IMR-90 (cell line): ENCODE measurements around the gene EXOSC9. TPM values are rescaled to one million over a fixed set of nuclear protein-coding genes. Genes with fewer than 3 reads are reported as not detected.

Source experiments
- ATAC-seq: fragments of 200-7000 bp; cut with Tn5 transposase; 2 replicates; pipeline ENCODE4 v1.9.1; 2020; ENCODE audit warnings: low read depth, mild to moderate bottlenecking, moderate library complexity
- BruUV-seq: library from RNA; stranded (reverse); fragments of 400-500 nt; replicated peaks from 2 replicates; lab custom pipeline; 2021; lab: Mats Ljungman, UMichigan
- CTCF ChIA-PET: fragments of 300-600 bp; formaldehyde crosslinking; extraction: SDS; loops from one replicate; lab custom pipeline; 2021; ENCODE audit warnings: antibody characterized with exemption; lab: Yijun Ruan, JAX
- POLR2A ChIA-PET: fragments of 300-600 bp; sonication (Branson Sonifier 250); formaldehyde crosslinking; loops from one replicate; lab custom pipeline; 2022; ENCODE audit warnings: antibody characterized with exemption; ENCODE audit not compliant: unreplicated experiment; lab: Charles Lee
- DNase-seq: peaks from one replicate; pipeline ENCODE4 v3.0.0; 2013
- H2AFZ ChIP-seq: replicated peaks from 2 replicates; pipeline ENCODE3; 2013; ENCODE audit warnings: low read length, mild to moderate bottlenecking; ENCODE audit not compliant: poor library complexity
- H2AK5ac ChIP-seq: 2 replicates; pipeline ENCODE4 v1.6.1; 2013; ENCODE audit warnings: low read depth, low read length, inconsistent platforms
- H2AK9ac ChIP-seq: replicated peaks from 2 replicates; pipeline ENCODE3; 2013; ENCODE audit warnings: mild to moderate bottlenecking, low read depth, low read length, moderate library complexity; ENCODE audit not compliant: poor library complexity
- H2BK120ac ChIP-seq: 2 replicates; pipeline ENCODE4 v1.6.1; 2013; ENCODE audit warnings: low read depth, low read length, inconsistent platforms
- H2BK15ac ChIP-seq: 3 replicates; pipeline ENCODE4 v1.6.1; 2013; ENCODE audit warnings: low read depth, low read length, inconsistent platforms
- H2BK20ac ChIP-seq: 2 replicates; pipeline ENCODE4 v1.6.1; 2013; ENCODE audit warnings: low read depth, mild to moderate bottlenecking, inconsistent platforms, low read length, moderate library complexity
- H2BK5ac ChIP-seq: 2 replicates; pipeline ENCODE4 v1.6.1; 2013; ENCODE audit warnings: mild to moderate bottlenecking, low read depth, low read length, inconsistent platforms; ENCODE audit not compliant: poor library complexity, severe bottlenecking
- H3K14ac ChIP-seq: replicated peaks from 2 replicates; pipeline ENCODE4 v1.6.1; 2013; ENCODE audit warnings: low read depth, low read length, inconsistent platforms
- H3K18ac ChIP-seq: 2 replicates; pipeline ENCODE4 v1.6.1; 2013; ENCODE audit warnings: low read depth, low read length, control low read depth
- H3K23ac ChIP-seq: 2 replicates; pipeline ENCODE4 v1.6.1; 2013; ENCODE audit warnings: low read depth, low read length, inconsistent platforms
- H3K27ac ChIP-seq: 2 replicates; pipeline ENCODE4 v1.5.1; 2013; ENCODE audit warnings: mild to moderate bottlenecking, control low read depth, low read length; ENCODE audit not compliant: insufficient read depth
- H3K27me3 ChIP-seq: 2 replicates; pipeline ENCODE4 v1.6.1; 2013; ENCODE audit warnings: low read length; ENCODE audit not compliant: control insufficient read depth, insufficient read depth
- H3K36me3 ChIP-seq: 2 replicates; pipeline ENCODE4 v1.6.1; 2013; ENCODE audit warnings: low read length, mixed read lengths; ENCODE audit not compliant: control insufficient read depth, insufficient read depth
- H3K4ac ChIP-seq: 2 replicates; pipeline ENCODE4 v1.6.1; 2013; ENCODE audit warnings: low read depth, low read length, inconsistent platforms
- H3K4me1 ChIP-seq: 2 replicates; pipeline ENCODE4 v1.6.1; 2013; ENCODE audit warnings: low read length, mixed read lengths; ENCODE audit not compliant: control insufficient read depth, insufficient read depth
- H3K4me2 ChIP-seq: 2 replicates; pipeline ENCODE4 v1.6.1; 2013; ENCODE audit warnings: low read depth, mild to moderate bottlenecking, control low read depth, low read length, moderate library complexity
- H3K4me3 ChIP-seq: 2 replicates; pipeline ENCODE4 v1.5.1; 2013; ENCODE audit warnings: low read depth, mild to moderate bottlenecking, control low read depth, low read length, moderate library complexity; ENCODE audit not compliant: insufficient read depth
- H3K56ac ChIP-seq: 2 replicates; pipeline ENCODE4 v1.6.1; 2013; ENCODE audit warnings: low read length, inconsistent platforms; ENCODE audit not compliant: insufficient read depth; ENCODE audit errors: extremely low read depth
- H3K79me1 ChIP-seq, 2 experiments: 2 replicates each; pipeline ENCODE4 v1.6.1; 2013; ENCODE audit warnings: low read length in 2 of 2, inconsistent platforms in 1 of 2, low read depth in 1 of 2
- H3K9ac ChIP-seq: 2 replicates; pipeline ENCODE4 v1.6.1; 2013; ENCODE audit warnings: low read depth, low read length, control low read depth
- H3K9me1 ChIP-seq: 2 replicates; pipeline ENCODE4 v1.6.1; 2013; ENCODE audit warnings: low read length, inconsistent platforms; ENCODE audit not compliant: insufficient read depth
- H3K9me3 ChIP-seq: 2 replicates; pipeline ENCODE4 v1.6.1; 2013; ENCODE audit warnings: low read length; ENCODE audit not compliant: control insufficient read depth, insufficient read depth
- H4K20me1 ChIP-seq: 2 replicates; pipeline ENCODE4 v1.6.1; 2013; ENCODE audit warnings: low read length, inconsistent platforms; ENCODE audit not compliant: insufficient read depth
- H4K5ac ChIP-seq: 2 replicates; pipeline ENCODE4 v1.6.1; 2013; ENCODE audit warnings: mild to moderate bottlenecking, low read depth, low read length, control low read depth
- H4K8ac ChIP-seq, 2 experiments: 2 replicates each; pipeline ENCODE4 v1.6.1; 2013; ENCODE audit warnings: low read depth in 2 of 2, low read length in 2 of 2, control low read depth in 1 of 2, inconsistent platforms in 1 of 2
- H4K91ac ChIP-seq: 2 replicates; pipeline ENCODE4 v1.6.1; 2013; ENCODE audit warnings: low read depth, low read length, inconsistent platforms; ENCODE audit not compliant: insufficient read depth
- CHD1 ChIP-seq: IDR thresholded peaks from 2 replicates; pipeline ENCODE4 v1.6.1; 2012; ENCODE audit warnings: low read depth, low read length, improper control_type of control experiment
- ELK1 ChIP-seq: fragments of 150-350 bp; IDR thresholded peaks from 2 replicates; pipeline ENCODE4 v1.6.1; 2016; ENCODE audit warnings: low read depth, mild to moderate bottlenecking, low read length, moderate library complexity, borderline replicate concordance
- FOS ChIP-seq: fragments of 150-350 bp; IDR thresholded peaks from 2 replicates; pipeline ENCODE4 v1.6.1; 2016; ENCODE audit warnings: low read depth, low read length
- MAFK ChIP-seq: IDR thresholded peaks from 2 replicates; pipeline ENCODE4 v1.6.1; 2012; ENCODE audit warnings: low read depth, low read length, improper control_type of control experiment
- MAZ ChIP-seq: IDR thresholded peaks from 2 replicates; pipeline ENCODE4 v1.6.1; 2012; ENCODE audit warnings: low read depth, mild to moderate bottlenecking, low read length, improper control_type of control experiment, moderate library complexity, borderline replicate concordance
- MXI1 ChIP-seq: IDR thresholded peaks from 2 replicates; pipeline ENCODE4 v1.6.1; 2012; ENCODE audit warnings: low read depth, mild to moderate bottlenecking, low read length, moderate library complexity, borderline replicate concordance
- NFE2L2 ChIP-seq: fragments of 150-350 bp; IDR thresholded peaks from 2 replicates; pipeline ENCODE4 v1.6.1; 2016; ENCODE audit warnings: low read depth, mild to moderate bottlenecking, low read length
- RAD21 ChIP-seq: IDR thresholded peaks from 2 replicates; pipeline ENCODE4 v1.6.1; 2012; ENCODE audit warnings: low read length, improper control_type of control experiment
- RFX5 ChIP-seq: IDR thresholded peaks from 2 replicates; pipeline ENCODE4 v1.8.0; 2012; ENCODE audit warnings: low read depth, mild to moderate bottlenecking, low read length, moderate library complexity
- WGBS, 2 experiments: methylation state at CpG; one replicate each; pipeline versions ENCODE4 v1.1.5 to v1.1.7; 2013; ENCODE audit warnings: missing lambda C conversion rate in 2 of 2; ENCODE audit not compliant: insufficient read length in 1 of 2; ENCODE audit errors: extremely low coverage in 2 of 2; 5-methylcytosine and 5-hydroxymethylcytosine counted together
- dilution Hi-C: fragments of 300-500 bp; cut with HindIII; formaldehyde crosslinking; loops from one replicate; pipeline ENCODE4 v1.14.3; 2018; ENCODE audit warnings: low sequenced_read_pairs; ENCODE audit not compliant: unreplicated experiment
- in situ Hi-C: fragments of 300-500 bp; cut with MboI; formaldehyde crosslinking; loops from 3 replicates; pipeline ENCODE4 v1.14.3; 2019; ENCODE audit warnings: low sequenced_read_pairs, inconsistent platforms, mixed read lengths
- intact Hi-C: fragments of 100-400 bp; cut with micrococcal nuclease; formaldehyde crosslinking; loops from 2 replicates; pipeline ENCODE4 v1.10.0; 2022
- polyA plus RNA-seq, 3 experiments: library from polyadenylated mRNA; depleted of rRNA; stranded (reverse); fragments of >200 nt; gene quantifications; 2 replicates each; pipeline ENCODE4 v1.2.3, GENCODE V29; 2012; ENCODE audit warnings: low replicate concordance in 1 of 3
- total RNA-seq: library from RNA; depleted of rRNA; stranded (reverse); fragments of >200 nt; gene quantifications from 2 replicates; pipeline ENCODE4 v1.2.3, GENCODE V29; 2012
- TF ChIP-seq, protein P1 (sequence below): conservative IDR thresholded peaks from 2 replicates; pipeline ENCODE4 v1.5.1; 2012; ENCODE audit warnings: mild to moderate bottlenecking, low read depth, low read length, improper control_type of control experiment
- TF ChIP-seq, protein P2 (sequence below): fragments of 150-350 bp; IDR thresholded peaks from 2 replicates; pipeline ENCODE4 v1.6.1; 2017; ENCODE audit warnings: mild to moderate bottlenecking, antibody characterized with exemption, low read length, low read depth

Gene EXOSC9
- total and polyA plus RNA-seq, 2 of the 4 experiments (the other 2 are of a cell fraction): 34.7 to 47.5 TPM

GRCh38 chr4:121819216-121819965, 18.3 kb downstream of the EXOSC9 start (continued):
- TF ChIP-seq MXI1: no peak
- TF ChIP-seq NFE2L2: no peak

DNA sequence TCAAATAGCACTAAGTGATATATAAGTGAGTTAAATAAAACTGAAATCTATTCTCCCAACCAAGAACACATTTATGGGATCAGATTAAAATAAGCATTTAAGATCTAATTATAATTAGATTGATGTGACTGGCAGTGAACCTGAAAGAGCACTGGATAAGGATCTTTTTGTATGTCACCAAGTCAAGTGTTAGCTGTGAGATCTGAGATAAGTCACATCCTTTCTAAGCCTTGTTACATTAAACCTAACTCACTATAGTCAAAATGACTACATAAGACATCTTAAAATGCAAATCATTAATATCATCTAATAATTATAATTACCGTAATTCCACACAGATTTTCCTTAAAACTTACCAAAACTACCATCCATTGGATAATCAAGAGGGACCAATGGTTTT, 20.9 kb downstream of the EXOSC9 start:
- peak overlapping the region; percentile 84; the same call in 1 of the 2 replicates for H3K9ac ChIP-seq
- no peak for TF ChIP-seq FOS
- no peak for TF ChIP-seq MXI1
- TF ChIP-seq, protein P1, sequence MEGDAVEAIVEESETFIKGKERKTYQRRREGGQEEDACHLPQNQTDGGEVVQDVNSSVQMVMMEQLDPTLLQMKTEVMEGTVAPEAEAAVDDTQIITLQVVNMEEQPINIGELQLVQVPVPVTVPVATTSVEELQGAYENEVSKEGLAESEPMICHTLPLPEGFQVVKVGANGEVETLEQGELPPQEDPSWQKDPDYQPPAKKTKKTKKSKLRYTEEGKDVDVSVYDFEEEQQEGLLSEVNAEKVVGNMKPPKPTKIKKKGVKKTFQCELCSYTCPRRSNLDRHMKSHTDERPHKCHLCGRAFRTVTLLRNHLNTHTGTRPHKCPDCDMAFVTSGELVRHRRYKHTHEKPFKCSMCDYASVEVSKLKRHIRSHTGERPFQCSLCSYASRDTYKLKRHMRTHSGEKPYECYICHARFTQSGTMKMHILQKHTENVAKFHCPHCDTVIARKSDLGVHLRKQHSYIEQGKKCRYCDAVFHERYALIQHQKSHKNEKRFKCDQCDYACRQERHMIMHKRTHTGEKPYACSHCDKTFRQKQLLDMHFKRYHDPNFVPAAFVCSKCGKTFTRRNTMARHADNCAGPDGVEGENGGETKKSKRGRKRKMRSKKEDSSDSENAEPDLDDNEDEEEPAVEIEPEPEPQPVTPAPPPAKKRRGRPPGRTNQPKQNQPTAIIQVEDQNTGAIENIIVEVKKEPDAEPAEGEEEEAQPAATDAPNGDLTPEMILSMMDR: no peak
- TF ChIP-seq MAZ: no peak
- TF ChIP-seq NFE2L2: no peak
- no peak for TF ChIP-seq RAD21
- TF ChIP-seq CHD1: no peak
- no peak for TF ChIP-seq ELK1
- TF ChIP-seq RFX5: no peak
- TF ChIP-seq, protein P2, sequence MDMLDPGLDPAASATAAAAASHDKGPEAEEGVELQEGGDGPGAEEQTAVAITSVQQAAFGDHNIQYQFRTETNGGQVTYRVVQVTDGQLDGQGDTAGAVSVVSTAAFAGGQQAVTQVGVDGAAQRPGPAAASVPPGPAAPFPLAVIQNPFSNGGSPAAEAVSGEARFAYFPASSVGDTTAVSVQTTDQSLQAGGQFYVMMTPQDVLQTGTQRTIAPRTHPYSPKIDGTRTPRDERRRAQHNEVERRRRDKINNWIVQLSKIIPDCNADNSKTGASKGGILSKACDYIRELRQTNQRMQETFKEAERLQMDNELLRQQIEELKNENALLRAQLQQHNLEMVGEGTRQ: no peak
- no peak for TF ChIP-seq MAFK

More for the DNA sequence above, 20.9 kb downstream of the EXOSC9 start:
- CTCF ChIA-PET: interaction anchor here (0.9 kb wide), 1 partner anchor 57 kb away, joined by 3 read pairs; the partner anchor contains the start of gene SMIM43
- peaks cover 4% of the 10 kb centered on the region for H3K36me3 ChIP-seq
- POLR2A ChIA-PET: no interaction called here
- no peak overlapping the region for H3K14ac ChIP-seq
- no peak overlapping the region for H2BK120ac ChIP-seq
- H2BK20ac ChIP-seq: no peak overlapping the region
- no peak overlapping the region for H2AK9ac ChIP-seq
- peak overlapping the region; percentile 6; the same call in 1 of the 2 replicates for H4K5ac ChIP-seq
- peak overlapping the region in 1 of 2 experiments; percentile 39; a peak in 1 of 4 replicates for H4K8ac ChIP-seq
- no peak overlapping the region for H2AK5ac ChIP-seq
- peak overlapping the region; percentile 71; the same call in 1 of the 2 replicates for H3K4me3 ChIP-seq
- intact Hi-C loops: loop anchor here (2.0 to 10.0 kb wide), 2 partner anchors 125 to 447 kb away; partner anchors contain the start of gene ANXA5
- H3K27ac ChIP-seq: no peak overlapping the region
- DNase-seq (no peak), ATAC-seq (no peak)
- peaks cover 4% of the 10 kb centered on the region for H3K4me1 ChIP-seq
- H3K23ac ChIP-seq: peak overlapping the region; percentile 44; the same call in 1 of the 2 replicates
- WGBS, 2 experiments: no CpG with 5 or more reads among the region's 1 CpG
- in situ Hi-C loops: no loop called here
- dilution Hi-C loops: no loop called here
- peaks cover 16 to 24% of the 10 kb centered on the region in 2 experiments; a peak in 3 of 4 replicates for H3K79me1 ChIP-seq
- no peak overlapping the region for H3K56ac ChIP-seq
- H4K91ac ChIP-seq: peak overlapping the region; percentile 51; the same call in 1 of the 2 replicates
- no peaks in the 10 kb centered on the region for H3K27me3 ChIP-seq
- H2BK5ac ChIP-seq: peak overlapping the region; percentile 70
- H3K18ac ChIP-seq: peak overlapping the region; percentile 54; the same call in 1 of the 2 replicates
- no TSS peak for BruUV-seq
- H2BK15ac ChIP-seq: no peak overlapping the region
- H4K20me1 ChIP-seq: no peaks in the 10 kb centered on the region
- 0 out of 2 replicates have a peak overlapping the region, but pooled peaks have one; percentile 2 for H3K4ac ChIP-seq
- H3K9me1 ChIP-seq: no peaks in the 10 kb centered on the region
- H3K4me2 ChIP-seq: peak overlapping the region; percentile 97
- H3K9me3 ChIP-seq: no peaks in the 10 kb centered on the region
- H2AFZ ChIP-seq: no peak overlapping the region
